Femur (tissue), 1 donor: ENCODE results near the gene C5orf63.
"Not testable (repeated sequence)": the region's sequence is repeated elsewhere in the genome, so short reads cannot be mapped to it uniquely, and the experiment has no call there.

Source experiments
- DNase-seq: peaks from one replicate; pipeline ENCODE4 v3.0.0-alpha.2; 2017

Gene C5orf63

DNA sequence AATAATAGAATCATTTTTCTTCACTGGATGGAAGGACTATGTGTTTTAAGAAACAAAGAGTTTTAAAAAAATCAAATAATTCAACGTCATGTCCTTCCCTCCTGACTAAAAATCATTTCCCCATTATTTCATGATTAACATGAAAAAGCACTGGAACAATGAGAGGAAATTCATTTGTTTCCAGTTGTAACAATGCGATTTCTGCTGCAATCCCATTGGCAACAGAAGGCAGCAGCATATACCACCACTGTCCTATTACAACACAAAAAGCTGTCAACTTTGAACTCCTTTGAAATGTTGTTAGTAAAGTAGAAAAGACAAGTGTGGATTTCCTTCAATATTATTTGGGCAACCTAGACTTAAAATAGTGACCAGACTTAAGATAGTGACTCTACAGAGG is 3.1 kb downstream of the C5orf63 start:
- no peak for DNase-seq

DNA sequence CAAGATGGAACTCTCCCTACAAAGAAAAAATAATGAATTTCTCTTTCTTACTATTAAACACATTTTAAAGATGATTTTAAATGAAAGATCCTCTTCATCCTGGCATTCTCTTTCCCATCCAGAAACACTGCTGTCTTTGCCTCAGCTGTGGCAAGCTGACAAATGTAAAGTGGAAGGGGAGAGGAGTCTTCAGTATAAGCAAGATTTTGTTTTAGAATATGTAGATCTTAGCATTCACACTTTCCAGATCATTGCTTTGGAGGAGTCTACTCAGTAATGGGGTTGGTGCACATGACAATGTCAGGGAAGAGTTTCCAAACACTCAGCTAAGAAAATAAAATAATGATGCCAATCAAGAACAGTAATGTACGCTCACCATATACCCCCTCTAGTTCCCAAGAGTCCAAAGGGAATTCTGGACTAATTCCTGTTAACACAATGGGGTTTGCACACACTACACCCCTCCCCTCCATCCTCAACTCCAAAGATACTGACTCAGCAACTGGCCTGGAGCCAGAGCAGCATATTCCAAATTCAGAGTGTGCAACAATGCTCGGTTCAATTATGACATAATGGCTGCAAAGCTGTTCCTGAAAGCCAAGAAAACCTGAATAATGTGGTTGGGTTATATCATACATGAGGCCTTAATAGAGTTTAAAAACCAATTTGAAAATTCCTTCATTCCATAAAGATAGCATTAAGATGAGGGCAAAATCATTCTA is 4.6 kb downstream of the C5orf63 start:
- DNase-seq, result peak; percentile 32

DNA sequence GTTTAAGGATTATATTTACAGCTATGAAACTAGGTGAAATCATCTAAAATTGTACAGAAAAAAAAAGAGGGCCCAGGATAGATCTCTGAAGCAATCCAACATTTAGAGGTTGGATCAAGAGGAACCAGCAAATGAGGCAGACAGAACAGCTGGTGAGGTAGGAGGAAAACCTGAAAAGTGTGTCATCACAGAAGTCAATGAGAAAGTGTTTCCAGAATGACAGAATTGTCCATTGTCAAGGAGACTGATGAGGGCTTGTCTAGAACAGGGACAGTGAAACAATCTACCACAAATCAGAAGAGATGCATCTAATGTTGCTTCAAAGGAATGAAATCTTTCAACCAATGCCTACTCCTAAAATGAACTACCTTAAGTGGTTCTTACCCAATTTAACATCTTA is 6.6 kb downstream of the C5orf63 start:
- DNase-seq, result no peak

DNA sequence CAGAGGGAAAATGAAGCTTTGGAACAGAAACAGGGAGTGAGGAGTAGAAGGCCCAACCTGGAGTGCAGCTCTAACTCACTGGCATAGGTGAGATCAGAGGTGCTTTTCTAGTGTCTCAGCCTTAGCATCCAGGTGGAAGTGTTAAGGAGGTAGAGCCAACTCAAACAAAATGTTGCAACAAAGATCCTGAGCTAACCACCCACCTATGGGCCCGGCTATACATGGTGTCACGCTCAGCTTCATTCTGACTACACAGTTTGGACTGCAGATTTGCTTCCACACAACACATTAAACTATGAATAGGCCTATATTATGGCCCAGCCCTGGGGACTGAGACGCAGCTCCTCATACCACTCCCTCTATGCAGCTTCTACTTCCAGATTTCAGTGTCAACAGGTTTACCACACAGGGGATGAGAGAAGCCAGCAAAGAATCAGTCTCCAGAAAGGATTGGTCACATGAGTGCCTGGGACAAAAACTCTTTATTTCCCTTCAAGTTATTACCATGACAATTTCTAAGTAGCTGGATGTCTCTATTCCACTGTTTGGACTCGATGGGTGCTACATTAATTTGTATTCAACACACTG is 9.0 kb downstream of the C5orf63 start:
- DNase-seq, result no peak

DNA sequence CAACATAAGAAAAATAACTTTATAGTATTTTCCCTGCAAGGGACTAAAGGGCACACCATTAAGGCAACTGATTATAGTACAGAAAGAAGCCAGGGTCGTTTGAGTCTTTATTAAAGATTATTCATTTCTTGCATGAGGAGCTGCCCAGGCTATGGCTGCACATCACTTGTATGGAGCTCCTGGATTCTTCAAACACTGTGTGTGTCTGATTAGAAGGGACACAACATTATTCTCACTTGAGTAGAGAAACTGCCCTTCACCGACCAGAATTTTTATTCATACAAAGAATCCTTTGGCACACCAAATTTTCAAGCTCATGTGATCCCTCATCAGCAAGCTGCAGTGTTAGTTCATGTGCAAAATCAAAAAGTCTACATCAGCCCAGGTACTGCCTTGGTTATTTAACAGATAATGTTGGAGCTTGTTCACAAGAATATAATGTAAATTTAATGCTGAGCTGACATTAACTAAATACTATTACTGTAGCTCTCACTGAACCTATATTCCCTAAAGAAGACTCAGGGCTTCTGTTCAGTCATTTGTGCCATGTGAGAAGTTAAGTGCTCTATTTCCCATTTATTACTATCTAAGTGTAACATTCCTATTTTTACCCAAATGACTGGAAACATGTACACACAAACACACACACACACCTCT is 9.9 kb downstream of the C5orf63 start:
- no peak for DNase-seq

DNA sequence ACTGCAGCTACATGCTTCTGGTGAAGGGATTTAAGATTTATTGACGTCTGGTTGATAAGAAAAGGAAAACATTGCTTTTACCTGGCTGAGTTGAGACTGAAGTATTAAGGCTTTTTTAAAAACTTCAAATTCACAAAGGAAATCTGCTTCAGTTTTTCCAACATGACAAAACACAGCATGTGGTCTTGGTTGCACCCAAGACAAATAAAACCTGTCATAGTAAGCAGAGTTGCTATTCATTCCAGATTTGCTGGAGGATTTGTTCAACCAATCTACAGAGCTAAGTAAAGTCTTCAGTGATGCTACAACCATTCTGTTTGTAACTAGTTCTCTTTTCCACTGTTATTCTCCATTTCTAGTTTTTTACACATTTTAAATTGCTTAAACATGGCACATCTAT is 11.3 kb downstream of the C5orf63 start:
- DNase-seq, result no peak

DNA sequence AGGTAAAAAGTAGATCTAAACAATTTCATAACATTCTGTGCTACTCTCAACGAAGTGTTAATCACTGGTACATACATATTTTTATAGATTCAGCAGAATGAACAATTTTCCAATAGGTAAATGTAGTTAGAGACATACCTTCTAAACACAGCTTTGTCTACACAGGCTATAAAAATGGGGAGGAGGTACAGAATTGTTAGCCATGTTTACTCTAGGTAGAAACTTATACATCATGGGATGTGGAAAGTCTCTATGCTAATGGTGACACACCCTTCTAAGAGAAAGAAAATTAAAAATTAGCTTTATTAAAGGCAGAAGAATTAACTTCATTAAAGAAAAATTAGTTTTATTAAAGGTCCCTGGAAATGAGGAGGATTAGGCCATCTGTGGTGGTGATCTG is 11.8 kb downstream of the C5orf63 start:
- DNase-seq, result no peak

DNA sequence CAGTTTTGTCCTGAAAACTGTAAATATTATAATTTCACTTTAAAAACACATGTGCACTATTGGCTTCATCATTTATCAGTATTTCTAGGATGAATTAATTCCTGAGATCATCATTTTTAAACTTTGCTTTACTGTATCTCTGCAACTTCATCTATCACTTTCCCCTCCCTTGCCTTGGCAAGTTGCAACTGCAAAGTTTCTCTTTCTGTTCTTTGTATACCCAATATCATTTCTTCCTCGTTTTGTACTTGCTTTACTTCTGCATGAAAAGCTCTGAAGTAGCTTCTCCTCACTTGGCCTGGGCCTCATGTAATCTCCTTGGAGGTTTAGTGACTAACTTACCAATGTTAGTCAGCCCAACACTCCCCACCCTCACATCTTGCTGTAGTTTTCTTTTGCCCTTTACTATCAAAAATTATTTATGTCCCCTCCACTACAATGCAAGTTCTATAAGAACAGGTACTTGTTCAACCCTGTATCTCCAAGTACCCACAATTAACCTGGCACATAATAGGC is 12.8 kb downstream of the C5orf63 start:
- no peak for DNase-seq

DNA sequence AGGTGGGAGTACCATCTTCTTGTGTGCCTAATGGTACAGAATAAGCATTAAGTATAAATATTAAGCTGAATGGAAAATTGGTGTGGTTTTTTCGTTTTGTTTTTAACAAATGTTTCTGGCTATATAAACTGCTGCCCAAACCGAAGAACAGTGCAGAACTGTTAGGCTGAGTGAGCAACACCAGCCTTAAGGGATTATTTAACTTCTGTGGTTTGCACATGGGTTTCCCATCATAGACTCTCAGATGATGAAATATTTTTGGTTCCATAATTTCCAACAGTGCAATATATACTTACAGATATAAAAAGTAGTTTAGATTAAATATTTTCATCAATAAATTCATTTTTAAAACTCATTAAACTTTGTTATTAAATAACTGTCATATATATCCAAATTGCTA is 16.4 kb downstream of the C5orf63 start:
- no peak for DNase-seq

DNA sequence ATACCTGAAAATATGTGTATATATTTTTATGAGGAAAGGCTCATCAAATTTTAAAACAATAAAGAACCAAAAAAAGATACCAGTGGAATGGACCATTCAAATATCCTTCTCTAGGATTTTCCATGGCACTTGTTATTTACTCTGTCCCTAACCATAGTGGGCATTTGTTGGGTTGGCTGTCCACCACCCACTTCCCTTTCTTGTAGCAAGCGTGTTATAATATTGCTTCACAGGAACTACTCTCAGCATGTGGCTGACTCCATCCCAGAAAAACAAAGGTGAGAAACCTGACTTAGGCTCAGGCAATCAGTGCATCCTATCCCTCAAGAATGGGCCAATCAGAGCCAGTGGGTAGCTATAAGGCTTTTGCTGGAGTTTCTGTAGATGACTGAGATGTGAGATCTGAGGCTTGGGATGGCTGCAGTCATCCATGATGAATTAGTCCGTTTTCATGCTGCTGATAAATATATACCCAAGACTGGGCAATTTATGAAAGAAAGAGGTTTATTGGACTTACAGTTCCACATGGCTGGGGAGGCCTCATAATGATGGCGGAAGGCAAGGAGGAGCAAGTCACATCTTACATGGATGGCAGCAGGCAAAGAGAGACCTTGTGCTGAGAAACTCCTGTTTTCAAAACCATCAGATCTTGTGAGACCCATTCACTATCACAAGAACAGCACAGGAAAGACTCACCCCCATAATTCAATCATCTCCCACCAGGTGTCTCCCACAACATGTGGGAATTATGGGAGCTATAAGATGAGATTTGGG is 17.2 kb downstream of the C5orf63 start:
- DNase-seq, result no peak

DNA sequence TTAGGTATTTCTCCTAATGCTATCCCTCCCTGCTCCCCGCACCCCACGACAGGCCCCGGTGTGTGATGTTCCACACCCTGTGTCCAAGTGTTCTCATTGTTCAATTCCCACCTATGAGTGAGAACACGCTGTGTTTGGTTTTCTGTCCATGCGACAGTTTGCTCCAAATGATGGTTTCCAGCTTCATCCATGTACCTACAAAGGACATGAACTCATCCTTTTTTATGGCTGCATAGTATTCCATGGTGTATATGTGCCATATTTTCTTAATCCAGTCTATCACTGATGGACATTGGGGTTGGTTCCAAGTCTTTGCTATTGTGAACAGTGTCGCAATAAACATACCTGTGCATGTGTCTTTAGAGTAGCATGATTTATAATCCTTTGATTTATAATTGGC is 19.8 kb downstream of the C5orf63 start:
- DNase-seq, result not testable (repeated sequence)

DNA sequence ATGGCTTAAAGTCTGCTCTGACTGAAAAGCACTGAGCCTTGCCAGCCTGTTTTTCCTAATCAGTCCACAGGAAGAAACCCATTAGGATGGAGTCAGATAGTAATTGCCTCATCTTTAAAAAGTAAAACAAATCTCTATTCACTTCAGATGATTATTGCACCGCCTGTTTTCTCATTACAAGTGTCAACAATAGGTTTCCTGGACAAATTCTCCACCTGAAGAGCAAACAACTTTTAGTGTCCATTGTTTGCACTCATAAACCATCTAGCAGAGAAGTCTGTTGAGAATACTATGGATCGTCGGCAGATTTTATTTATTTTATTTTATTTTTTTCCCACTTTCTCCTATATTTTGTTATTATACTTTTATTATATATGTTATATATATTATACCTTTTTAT is 20.3 kb downstream of the C5orf63 start:
- DNase-seq, result no peak

DNA sequence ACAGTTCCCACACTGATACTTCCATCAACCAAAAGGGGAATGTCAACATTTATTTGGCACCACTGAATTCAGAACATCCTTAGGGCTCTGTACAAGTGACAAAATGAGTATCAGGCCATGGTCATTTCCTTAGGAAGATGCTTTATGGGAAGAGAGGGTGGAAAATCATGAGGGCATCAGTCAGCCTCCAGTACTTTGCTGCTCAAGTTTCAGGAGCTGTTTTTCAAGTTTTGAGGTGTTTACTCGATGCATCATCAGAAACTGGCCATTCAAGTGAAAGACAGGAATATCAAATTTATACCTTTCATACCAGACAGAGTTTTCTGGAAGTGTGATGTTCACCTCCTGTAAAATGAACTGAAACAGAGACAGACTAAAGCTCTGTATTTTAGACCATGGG is 21.7 kb downstream of the C5orf63 start:
- no peak for DNase-seq

DNA sequence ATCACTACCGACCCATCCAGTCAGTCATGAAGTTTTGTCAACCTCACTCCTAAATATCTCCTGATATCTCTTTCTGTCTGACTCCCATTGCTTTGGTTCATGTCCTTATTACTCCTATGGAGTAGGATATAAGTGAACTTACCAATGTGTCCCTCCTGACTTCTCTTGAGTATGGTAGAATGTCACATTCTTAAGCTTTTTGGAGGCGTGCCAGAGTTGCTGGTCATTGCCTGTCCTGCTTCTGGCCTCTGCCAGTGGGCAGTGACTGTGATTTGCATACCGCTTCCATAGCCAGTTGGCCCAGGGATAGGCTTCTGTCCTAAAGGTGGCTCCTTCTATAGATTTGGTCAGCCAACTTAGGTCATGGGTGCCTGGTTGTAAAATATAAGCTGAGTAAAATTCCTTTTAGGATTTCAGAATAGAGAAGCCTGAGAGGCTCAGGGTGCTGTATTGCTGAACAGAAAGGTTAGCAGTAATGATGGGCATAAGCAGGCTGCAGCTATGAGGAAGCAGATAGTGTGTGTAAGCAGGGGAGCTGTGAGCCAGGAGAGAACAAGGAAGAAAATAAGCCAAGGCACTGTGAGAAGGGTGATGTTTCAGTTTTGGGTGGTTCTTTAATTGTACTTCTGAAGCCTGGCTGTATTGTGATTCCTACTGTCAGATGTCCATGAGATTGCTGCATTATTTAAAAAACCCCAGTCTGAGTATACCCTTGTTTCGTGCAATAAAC is 26.8 kb downstream of the C5orf63 start:
- DNase-seq, result no peak

DNA sequence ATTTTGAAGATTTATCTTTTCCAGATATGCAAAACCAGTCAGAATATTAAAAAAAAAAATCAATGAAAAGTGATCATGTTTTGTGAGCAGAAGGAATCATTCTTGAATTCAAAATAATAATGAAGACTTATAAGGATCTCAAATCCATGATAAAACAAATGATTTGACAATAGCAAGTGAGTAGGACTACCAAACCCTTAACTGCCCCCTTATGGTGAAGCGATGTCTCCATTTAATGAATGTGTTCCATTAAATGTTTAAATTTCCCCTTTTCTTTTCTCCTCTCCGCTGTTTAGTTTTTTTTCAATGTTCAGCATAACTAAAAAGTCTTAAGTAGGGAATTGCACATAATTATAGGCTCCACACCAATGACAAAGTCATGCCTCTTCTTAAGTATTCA is 30.7 kb downstream of the C5orf63 start:
- DNase-seq, result no peak

DNA sequence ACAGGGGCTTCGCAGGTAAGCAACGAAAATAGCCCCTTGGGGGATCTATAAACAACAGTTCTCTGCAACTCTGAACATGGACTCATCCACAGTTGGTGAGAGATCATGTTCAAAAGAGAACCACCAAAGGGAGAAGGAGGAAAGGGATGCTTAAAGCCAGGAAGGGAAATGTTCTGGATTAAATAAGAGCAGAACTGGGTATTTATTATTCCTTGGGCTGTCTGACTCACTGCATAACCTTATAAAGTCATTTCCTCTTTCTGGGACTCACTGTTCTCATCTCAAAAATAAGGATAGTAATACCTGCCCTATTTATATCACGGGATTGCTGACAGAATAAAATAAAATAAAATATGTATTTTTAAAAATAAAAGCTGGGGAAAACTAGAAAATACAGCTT is 31.7 kb downstream of the C5orf63 start:
- DNase-seq, result no peak

DNA sequence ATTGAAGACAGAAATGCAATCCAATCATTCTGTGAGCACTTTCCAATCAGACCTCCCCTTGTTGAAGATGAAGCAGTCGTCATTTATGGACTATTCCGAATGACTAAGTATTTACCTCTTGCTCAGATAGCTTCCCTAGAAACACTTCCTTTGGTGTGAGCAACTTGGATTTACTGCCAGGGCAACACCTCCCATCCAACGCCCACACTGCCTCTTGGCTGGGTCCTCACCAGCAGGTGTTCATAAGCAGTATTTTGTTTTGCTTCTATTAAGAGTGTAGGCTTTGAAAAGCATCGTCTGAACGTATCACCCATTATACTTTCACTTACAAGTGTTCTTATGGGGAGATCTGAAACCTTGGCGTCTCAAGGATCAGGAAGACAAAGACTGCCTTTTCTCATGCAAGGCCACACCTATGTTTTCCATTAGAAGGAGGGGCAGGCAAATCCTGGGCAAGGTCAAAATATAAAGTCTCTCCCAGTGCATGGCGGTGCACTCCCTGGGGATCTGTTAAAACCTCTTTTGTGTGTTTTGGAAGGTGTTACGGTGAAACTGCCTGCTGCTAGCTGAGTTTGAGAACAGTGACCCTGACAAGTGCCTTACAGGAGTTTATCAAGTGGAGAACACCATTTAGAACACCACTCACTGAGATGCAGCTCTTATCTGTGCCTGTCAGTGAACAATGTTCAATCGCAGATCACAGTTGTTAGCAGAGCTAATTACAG is 32.3 kb downstream of the C5orf63 start:
- DNase-seq, result no peak

DNA sequence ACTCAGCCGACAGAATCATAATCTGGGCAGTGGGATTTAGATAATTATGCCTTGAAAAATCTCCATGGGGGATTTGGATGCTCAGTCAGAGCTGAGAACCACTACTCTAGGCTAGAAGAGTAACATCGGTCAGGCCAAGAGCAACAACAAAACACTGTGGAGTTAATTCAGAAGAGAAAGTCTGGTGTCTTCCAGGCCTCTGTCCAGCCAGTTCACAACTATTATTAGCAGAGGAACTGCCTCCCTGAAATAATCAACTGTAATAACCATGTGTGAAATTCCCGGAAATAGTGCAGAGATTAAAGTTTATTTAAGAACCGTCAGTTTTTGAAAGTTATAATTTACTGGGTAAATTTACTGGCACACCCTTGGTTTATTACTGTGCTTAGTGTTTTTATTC is 34.8 kb downstream of the C5orf63 start:
- no peak for DNase-seq

DNA sequence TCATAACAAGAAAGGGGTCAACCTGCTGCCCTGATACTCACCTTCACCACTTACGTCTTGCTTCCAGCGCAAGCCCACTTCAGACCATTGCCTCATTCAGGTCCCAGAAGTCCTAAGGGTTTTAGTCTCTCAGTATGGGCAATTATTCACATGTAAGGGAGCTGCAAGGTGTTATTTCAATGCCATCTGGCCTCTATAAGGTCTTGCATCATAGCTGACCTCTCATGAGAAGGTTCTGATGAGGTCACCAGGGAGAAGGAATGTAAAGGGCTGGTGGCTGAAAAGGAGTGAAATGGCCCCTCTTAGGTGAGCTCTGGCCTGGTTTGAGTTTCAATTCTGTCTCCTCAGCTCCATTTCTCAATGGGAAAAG is 41.5 kb downstream of the C5orf63 start:
- no peak for DNase-seq

DNA sequence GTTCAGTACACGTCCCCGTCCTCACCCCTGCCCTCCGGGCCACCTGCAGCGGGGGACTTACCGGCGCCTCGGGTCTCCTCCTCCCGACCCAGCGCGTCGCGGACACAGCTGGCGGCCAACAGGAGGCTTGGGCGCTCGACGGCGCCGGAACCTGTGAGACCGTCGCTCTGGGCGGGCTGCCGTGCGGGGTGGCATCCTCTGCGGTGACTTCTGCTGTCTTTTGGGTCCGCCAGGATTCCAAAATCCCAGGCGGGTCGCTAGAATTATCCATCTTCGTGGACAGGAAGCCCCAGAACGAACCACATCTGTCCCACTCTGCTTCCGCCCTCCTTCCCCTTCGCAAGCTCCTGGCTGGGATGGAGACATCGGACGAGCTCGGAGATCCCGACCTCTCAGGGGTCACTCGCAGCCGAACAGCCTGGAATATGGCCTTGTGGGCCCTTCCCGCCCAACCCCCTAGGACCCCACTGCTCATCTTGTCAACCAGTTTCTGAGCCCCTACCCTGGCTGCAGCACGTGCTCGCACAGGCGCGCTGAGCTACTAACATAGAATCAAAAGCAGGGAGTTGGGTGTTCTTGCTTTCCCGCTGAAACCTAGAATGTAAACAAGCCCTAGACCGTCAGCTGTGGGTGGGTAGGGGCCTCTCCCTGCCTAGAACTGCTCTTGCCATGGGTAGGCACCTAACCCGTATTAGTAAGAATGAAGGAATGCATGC is 42.0 kb downstream of the C5orf63 start:
- DNase-seq, result peak; percentile 22
